BLaER1 (cell line): ENCODE measurements around the gene WDR77.
A peak's percentile ranks its signal among the peaks of the same experiment; 100 is the strongest.

Experiments
- H3K27ac ChIP-seq: shearing (Covaris generic); formaldehyde crosslinking; 2 replicates; pipeline ENCODE4 v1.8.1; 2022
- H3K27me3 ChIP-seq: shearing (Covaris generic); formaldehyde crosslinking; 2 replicates; pipeline ENCODE4 v1.8.1; 2022
- H3K36me3 ChIP-seq: shearing (Covaris generic); formaldehyde crosslinking; 2 replicates; pipeline ENCODE4 v1.8.1; 2022
- H3K4me1 ChIP-seq: shearing (Covaris generic); formaldehyde crosslinking; 2 replicates; pipeline ENCODE4 v1.8.1; 2022
- H3K4me2 ChIP-seq: shearing (Covaris generic); formaldehyde crosslinking; 2 replicates; pipeline ENCODE4 v1.8.1; 2022
- H3K4me3 ChIP-seq: shearing (Covaris generic); formaldehyde crosslinking; 2 replicates; pipeline ENCODE4 v1.8.1; 2022
- H3K9ac ChIP-seq: shearing (Covaris generic); formaldehyde crosslinking; 2 replicates; pipeline ENCODE4 v1.8.1; 2022
- H3K9me3 ChIP-seq: shearing (Covaris generic); formaldehyde crosslinking; 2 replicates; pipeline ENCODE4 v1.8.1; 2022
- H4K20me1 ChIP-seq: shearing (Covaris generic); formaldehyde crosslinking; 2 replicates; pipeline ENCODE4 v1.8.1; 2022
- Cebpa-rat ChIP-seq: shearing (Covaris generic); IDR thresholded peaks from 2 replicates; pipeline ENCODE4 v1.8.1; 2022

The WDR77 gene

DNA sequence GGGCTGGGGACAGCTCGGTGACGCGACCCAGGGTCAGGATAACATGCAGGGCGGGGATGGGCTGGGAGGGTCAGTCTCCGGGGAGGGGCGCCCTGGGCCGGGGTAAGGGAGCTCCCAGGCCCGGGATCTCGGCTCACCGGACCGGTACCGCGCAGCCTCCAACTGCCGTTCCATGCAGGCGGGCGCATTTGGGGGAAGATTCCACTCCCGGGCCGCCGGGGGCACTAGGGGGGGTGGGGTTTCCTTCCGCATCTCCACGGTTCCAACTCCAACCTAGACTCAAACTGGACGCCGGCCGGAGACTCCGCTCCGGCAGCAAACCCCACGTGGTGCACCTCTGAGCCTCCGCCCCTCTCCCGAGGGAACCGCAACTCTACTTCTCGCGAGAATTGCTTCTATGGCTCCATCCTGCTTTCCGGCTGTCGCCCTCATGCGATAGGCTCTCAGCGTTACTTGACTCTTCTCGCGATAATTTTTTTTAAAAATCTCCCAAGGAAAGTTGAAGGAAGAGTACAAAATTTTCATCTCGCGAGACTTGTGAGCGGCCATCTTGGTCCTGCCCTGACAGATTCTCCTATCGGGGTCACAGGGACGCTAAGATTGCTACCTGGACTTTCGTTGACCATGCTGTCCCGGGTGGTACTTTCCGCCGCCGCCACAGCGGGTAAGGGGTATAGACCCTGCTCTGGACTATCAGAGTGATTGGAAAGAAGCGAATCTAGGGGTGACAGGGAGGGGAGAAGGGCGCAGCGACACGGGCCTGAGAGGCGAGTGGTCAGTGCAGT lies at the start of gene WDR77, which contains the start of gene ATP5PB:
TSS of gene WDR77 (minus strand) at position 339 of the 785 bp plus-strand sequence. CDS start at position 252, 87 bp downstream.
TSS of gene ATP5PB (plus strand) at position 547 of the 785 bp plus-strand sequence. CDS start at position 625, 78 bp downstream.
- Histone ChIP-seq H3K4me1 (peaks cover 48% of the 10 kb centered on the region), H3K36me3 (peaks cover 70% of the 10 kb centered on the region), H3K9ac (peak within 1 kb of the TSS; percentile 95), H3K27ac (peak within 1 kb of the TSS; percentile 92), H3K4me2 (peak within 1 kb of the TSS; percentile 93), H3K27me3 (no peaks in the 10 kb centered on the region), H3K4me3 (peak within 1 kb of the TSS; percentile 89), H3K9me3 (no peaks in the 10 kb centered on the region), H4K20me1 (peaks cover 30% of the 10 kb centered on the region)
- TF ChIP-seq Cebpa-rat: no peak

DNA sequence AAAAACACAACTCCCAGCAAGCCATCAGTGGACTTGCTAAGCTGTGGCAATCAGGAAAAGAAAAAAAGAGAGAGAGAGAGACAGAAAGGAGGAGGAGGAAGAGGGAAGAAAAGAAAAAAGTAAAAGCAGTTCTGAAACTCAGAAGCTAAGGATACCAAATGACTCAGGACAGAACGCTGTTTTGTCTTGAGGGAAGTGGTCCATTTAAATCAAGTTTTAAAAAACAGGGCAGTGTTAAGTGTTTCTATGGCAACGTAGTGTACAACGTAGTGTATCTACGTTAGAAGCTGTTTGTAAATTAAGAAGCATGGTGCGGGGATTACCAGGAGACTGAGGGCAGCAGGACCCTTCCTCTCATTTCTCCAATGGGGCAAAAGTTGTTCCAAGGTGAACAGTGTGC lies 48.5 kb upstream of the WDR77 start:
- H3K9me3 ChIP-seq: no peaks in the 10 kb centered on the region
- H3K4me3 ChIP-seq: no peak overlapping the region
- H3K36me3 ChIP-seq: no peaks in the 10 kb centered on the region
- H3K9ac ChIP-seq: no peak overlapping the region
- H4K20me1 ChIP-seq: no peaks in the 10 kb centered on the region
- H3K4me1 ChIP-seq: no peaks in the 10 kb centered on the region
- no peak for TF ChIP-seq Cebpa-rat
- H3K27me3 ChIP-seq: no peaks in the 10 kb centered on the region
- H3K4me2 ChIP-seq: no peak overlapping the region
- H3K27ac ChIP-seq: no peak overlapping the region

DNA sequence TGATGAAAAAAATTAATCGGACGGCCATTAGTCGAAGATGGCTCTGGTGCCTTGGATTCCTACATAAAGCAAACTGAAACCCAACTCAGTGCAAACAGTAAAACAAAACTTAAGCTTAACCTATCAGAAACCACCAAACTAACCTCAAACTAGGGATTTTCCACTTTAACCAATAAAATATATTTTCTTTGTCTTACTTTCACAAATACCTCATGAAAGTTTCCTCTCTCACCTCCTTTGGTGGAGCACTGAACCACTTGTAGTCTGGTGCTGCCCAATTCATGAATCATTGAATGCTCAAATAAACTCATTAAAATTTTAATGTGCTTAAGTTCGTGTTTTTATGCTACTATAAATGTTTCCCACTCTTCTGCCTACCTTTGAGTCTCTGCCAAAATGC lies 47.3 kb upstream of the WDR77 start:
- no peak for TF ChIP-seq Cebpa-rat
- Histone ChIP-seq H3K27ac (no peak overlapping the region), H3K9ac (no peak overlapping the region), H3K36me3 (no peaks in the 10 kb centered on the region), H4K20me1 (no peaks in the 10 kb centered on the region), H3K27me3 (no peaks in the 10 kb centered on the region), H3K9me3 (no peaks in the 10 kb centered on the region), H3K4me2 (no peak overlapping the region), H3K4me3 (no peak overlapping the region), H3K4me1 (no peaks in the 10 kb centered on the region)

DNA sequence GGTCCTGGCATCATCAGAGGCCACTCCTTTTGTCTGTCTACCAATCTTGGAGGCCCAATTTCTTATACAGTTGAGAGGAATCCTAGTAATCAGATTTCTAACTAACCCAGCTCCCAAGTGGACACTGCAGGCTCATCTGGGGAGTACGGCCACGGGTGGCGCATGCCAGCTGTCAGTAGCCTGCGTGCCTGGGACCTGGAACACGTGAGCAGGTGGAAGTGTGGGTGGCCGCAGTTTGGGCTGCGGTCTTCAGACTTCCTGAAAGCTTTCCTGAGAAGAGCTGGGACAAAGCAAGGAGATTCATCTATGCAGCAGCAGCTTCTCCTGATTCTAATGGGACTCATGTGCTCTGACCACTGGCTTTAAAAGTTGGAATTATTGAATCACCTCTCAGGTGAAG lies 42.0 kb upstream of the WDR77 start:
- Histone ChIP-seq H3K4me3 (no peak overlapping the region), H3K4me1 (no peaks in the 10 kb centered on the region), H4K20me1 (no peaks in the 10 kb centered on the region), H3K4me2 (no peak overlapping the region), H3K27ac (no peak overlapping the region), H3K9ac (no peak overlapping the region), H3K9me3 (no peaks in the 10 kb centered on the region), H3K27me3 (no peaks in the 10 kb centered on the region), H3K36me3 (no peaks in the 10 kb centered on the region)
- TF ChIP-seq Cebpa-rat: no peak

DNA sequence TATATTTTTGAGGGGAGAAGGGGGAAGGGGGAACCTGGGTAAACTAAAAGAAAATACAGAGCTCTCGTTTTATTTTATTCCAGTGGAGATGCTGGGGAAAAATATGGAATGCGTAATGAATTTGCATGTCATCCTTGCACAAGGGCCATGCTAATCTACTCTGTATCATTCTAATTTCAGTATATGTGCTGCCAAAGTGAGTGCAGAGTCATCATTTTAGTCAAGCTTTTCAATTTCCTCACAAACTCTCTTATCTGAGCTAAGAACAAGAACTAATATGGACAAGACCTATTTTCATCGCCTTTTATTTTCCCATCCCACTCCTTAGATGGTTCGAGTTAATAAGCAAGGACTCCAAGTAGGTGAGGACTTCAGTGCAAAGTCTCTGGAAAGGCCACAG lies 41.2 kb upstream of the WDR77 start:
- Histone ChIP-seq H3K9ac (no peak overlapping the region), H3K27me3 (no peaks in the 10 kb centered on the region), H3K4me3 (no peak overlapping the region), H3K27ac (no peak overlapping the region), H3K9me3 (no peaks in the 10 kb centered on the region), H4K20me1 (no peaks in the 10 kb centered on the region), H3K4me2 (no peak overlapping the region), H3K4me1 (no peaks in the 10 kb centered on the region), H3K36me3 (no peaks in the 10 kb centered on the region)
- no peak for TF ChIP-seq Cebpa-rat

DNA sequence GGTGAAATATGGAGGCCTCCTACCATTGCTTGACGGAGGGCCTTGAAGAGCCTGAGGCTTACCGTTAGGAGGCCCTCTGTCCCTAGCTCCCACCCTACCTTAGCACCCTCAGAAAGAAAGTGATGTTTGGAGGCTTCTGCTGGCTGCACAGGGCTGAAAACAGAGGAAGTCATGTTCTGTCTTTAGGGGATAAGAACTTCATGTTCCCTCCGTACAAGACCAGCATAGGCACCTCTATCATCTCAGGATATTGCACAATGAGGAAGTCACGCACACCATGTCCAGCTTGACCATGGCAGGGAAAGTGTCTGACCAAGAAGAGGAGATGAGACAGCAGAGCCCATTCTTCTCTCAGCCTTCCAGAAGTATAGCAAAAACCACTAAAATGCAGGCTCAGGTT lies 40.5 kb upstream of the WDR77 start:
- Histone ChIP-seq H3K4me3 (no peak overlapping the region), H3K36me3 (no peaks in the 10 kb centered on the region), H3K4me2 (no peak overlapping the region), H3K4me1 (no peaks in the 10 kb centered on the region), H3K27ac (no peak overlapping the region), H4K20me1 (no peaks in the 10 kb centered on the region), H3K9ac (no peak overlapping the region), H3K9me3 (no peaks in the 10 kb centered on the region), H3K27me3 (no peaks in the 10 kb centered on the region)
- TF ChIP-seq Cebpa-rat: no peak

DNA sequence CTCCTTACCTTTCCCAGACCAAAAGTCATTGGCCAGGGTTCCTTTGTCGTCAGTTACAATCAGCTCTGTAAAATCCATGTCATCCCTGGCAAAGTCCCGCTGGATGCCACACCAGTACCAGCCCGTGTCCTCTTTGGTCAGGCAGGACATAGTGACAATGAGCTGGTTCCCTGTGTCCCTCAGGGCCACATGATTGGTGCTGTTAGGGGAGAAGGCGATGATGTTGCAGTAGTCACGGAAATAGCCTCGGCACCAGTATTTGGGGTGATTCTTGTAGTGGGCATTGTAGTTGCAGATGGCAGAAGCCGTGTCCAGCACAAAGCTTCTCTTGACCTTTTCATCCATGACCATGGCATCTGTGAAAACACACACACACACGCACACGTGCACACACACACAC lies 39.6 kb upstream of the WDR77 start:
- no peak overlapping the region for H3K4me3 ChIP-seq
- H3K27ac ChIP-seq: no peak overlapping the region
- no peaks in the 10 kb centered on the region for H3K27me3 ChIP-seq
- H4K20me1 ChIP-seq: no peaks in the 10 kb centered on the region
- no peak overlapping the region for H3K9ac ChIP-seq
- no peaks in the 10 kb centered on the region for H3K9me3 ChIP-seq
- H3K4me2 ChIP-seq: no peak overlapping the region
- no peaks in the 10 kb centered on the region for H3K36me3 ChIP-seq
- no peak for TF ChIP-seq Cebpa-rat
- no peaks in the 10 kb centered on the region for H3K4me1 ChIP-seq

DNA sequence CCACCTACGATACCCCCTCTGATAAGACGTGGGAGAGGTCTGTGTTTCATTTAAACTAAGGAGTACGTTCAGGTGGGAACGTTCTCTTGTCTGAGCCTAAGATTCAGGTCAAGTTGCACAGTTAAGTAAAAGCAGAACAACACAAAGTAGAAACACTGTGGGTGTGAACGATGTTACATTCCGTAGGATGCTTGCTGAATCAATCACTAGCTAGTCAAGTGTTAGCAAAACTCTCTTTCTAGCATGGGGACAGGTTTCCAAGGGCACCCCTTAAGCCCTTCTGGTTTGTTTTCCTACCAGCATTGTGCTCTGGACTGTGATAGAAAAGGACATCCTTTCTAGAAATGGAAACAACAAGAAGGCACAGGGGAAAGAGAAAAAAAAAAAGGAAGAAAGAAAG lies 38.1 kb upstream of the WDR77 start:
- H3K4me3 ChIP-seq: no peak overlapping the region
- H3K9ac ChIP-seq: no peak overlapping the region
- H3K36me3 ChIP-seq: no peaks in the 10 kb centered on the region
- H3K4me1 ChIP-seq: no peaks in the 10 kb centered on the region
- H3K9me3 ChIP-seq: no peaks in the 10 kb centered on the region
- H4K20me1 ChIP-seq: no peaks in the 10 kb centered on the region
- H3K27me3 ChIP-seq: no peaks in the 10 kb centered on the region
- H3K4me2 ChIP-seq: no peak overlapping the region
- TF ChIP-seq Cebpa-rat: no peak
- H3K27ac ChIP-seq: no peak overlapping the region

DNA sequence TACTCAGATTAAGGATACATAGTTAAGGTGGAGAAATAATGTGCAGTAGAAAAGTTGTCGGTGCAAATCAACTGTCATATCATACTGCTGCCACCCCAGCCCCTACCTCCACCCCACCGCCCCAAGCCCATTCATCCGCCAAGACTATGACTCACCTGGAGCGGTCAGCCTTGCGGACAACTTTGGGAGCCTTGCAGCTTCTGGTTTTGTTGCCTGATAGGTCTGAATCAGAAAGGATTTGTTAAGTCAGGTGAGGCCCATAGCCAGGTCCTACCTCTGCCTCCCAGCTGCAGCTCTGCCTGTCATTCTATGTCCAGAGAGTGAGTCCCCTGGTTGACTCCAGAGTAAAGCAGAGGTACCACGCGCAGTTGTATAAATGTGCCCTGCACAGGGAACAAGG lies 37.4 kb upstream of the WDR77 start:
- Histone ChIP-seq H3K4me2 (no peak overlapping the region), H4K20me1 (no peaks in the 10 kb centered on the region), H3K4me1 (no peaks in the 10 kb centered on the region)

DNA sequence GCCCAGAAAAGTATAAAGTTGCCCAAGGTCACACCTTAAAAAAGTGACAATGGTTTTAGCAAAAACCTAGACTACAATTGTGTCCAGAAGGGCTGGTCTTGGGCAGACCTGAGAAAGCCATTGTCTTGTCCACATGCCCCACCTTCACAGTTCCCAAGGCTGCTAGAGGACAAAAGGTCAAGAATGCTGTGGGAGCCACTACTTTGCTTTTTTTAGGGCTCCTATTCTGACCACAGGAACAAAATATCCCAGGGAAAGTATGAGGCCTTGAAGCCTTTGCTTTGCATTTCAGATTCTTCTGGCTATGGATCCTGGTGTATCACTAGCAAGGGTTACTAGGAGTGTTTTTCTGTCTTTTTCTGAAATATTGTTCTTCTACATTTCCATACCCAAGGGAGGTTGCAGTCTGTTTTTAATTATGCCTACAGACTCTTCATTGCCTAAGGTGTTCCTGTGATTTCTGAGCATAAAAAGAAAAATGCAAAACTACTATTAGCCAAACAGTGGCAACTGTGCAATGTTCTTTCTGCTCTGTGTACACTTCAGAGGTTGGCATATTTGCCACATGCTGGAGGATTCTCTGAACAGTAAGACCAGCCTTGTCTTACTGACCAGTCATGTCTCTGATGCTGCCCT lies 35.5 kb upstream of the WDR77 start:
- no peak overlapping the region for H3K4me3 ChIP-seq
- no peaks in the 10 kb centered on the region for H4K20me1 ChIP-seq
- TF ChIP-seq Cebpa-rat: no peak
- H3K36me3 ChIP-seq: no peaks in the 10 kb centered on the region
- no peak overlapping the region for H3K4me2 ChIP-seq
- H3K9ac ChIP-seq: no peak overlapping the region
- no peak overlapping the region for H3K27ac ChIP-seq
- H3K4me1 ChIP-seq: 0 out of 2 replicates have a peak, but pooled peaks cover 6% of the 10 kb centered on the region
- H3K27me3 ChIP-seq: no peaks in the 10 kb centered on the region
- H3K9me3 ChIP-seq: no peaks in the 10 kb centered on the region

More for the DNA sequence above, 37.4 kb upstream of the WDR77 start:
- no peak overlapping the region for H3K4me3 ChIP-seq
- TF ChIP-seq Cebpa-rat: no peak
- no peak overlapping the region for H3K9ac ChIP-seq
- H3K27ac ChIP-seq: no peak overlapping the region
- H3K27me3 ChIP-seq: no peaks in the 10 kb centered on the region
- H3K9me3 ChIP-seq: no peaks in the 10 kb centered on the region
- H3K36me3 ChIP-seq: no peaks in the 10 kb centered on the region
